ENCODE measurements around the gene CRYBB1.

GRCh38 chr22:26570115-26570514 is 47.7 kb downstream of the CRYBB1 start:
- TF ChIP-seq CTCF (IDR thresholded peaks at IDR 0.05) (no peak), POLR2AphosphoS5 (IDR thresholded peaks at IDR 0.05; ENCODE audit: low read depth, low read length) (no peak), REST (IDR thresholded peaks at IDR 0.05; ENCODE audit: insufficient read depth in 1 of 2, low read depth in 2 of 2, low read length in 1 of 2) (no peak), TCF7L2 (IDR thresholded peaks at IDR 0.05; ENCODE audit: low read depth, low read length) (no peak), SIN3A (IDR thresholded peaks at IDR 0.05; ENCODE audit: borderline replicate concordance, insufficient read depth, low read depth, low read length) (no peak)

Measured in Panc1 (cell line).